Measurements from ENCODE around the gene KATNAL1.

KATNAL1 gene

GRCh38 chr13:30307194-30307970 is at the start of gene KATNAL1:
Gene KATNAL1 (minus strand): TSS chr13:30307551. CDS start chr13:30283777, 23,774 bp downstream.
- peak within 1 kb of the TSS in 20 of 21 experiments; percentile 78 to 96 (median 89) for H3K27ac ChIP-seq
- peak within 1 kb of the TSS; percentile 84 to 100 (median 99) for H3K4me3 ChIP-seq

GRCh38 chr13:30355839-30356238 is 48.5 kb upstream of the KATNAL1 start:
- no peak overlapping the region for H3K4me3 ChIP-seq
- no peak overlapping the region for H3K27ac ChIP-seq

- H3K27ac ChIP-seq, result peak overlapping the region in 1 of 21 experiments; percentile 10
- no peak overlapping the region for H3K4me3 ChIP-seq
Measured at GRCh38 chr13:30355384-30355699, 48.0 kb upstream of the KATNAL1 start.

GRCh38 chr13:30354493-30355383 is 47.4 kb upstream of the KATNAL1 start:
- Histone ChIP-seq H3K27ac (peak overlapping the region in 1 of 21 experiments; percentile 10), H3K4me3 (no peak overlapping the region)

- H3K27ac ChIP-seq, result no peak overlapping the region
- no peak overlapping the region for H3K4me3 ChIP-seq
Measured at GRCh38 chr13:30353471-30354215, 46.3 kb upstream of the KATNAL1 start.

DNA sequence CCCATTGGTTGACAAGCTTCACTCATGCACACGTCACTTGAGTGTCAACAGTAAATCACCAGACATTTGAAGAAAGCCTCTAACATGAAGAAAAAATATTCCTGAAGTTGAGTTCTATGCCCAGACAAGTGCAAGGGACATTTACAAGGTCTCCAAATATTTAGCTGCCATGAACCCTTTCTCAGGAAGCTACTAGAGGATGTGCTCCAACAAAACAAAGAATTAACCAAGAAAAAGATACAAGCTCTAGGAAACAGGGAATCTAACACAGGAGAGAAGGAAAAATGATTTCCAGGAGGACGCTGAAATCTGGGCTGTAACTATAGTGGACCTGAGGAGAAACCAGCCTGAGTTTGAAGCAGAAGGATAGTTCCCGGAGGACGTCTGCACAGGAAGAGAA is 45.7 kb upstream of the KATNAL1 start:
- Histone ChIP-seq H3K4me3 (no peak overlapping the region), H3K27ac (no peak overlapping the region)

DNA sequence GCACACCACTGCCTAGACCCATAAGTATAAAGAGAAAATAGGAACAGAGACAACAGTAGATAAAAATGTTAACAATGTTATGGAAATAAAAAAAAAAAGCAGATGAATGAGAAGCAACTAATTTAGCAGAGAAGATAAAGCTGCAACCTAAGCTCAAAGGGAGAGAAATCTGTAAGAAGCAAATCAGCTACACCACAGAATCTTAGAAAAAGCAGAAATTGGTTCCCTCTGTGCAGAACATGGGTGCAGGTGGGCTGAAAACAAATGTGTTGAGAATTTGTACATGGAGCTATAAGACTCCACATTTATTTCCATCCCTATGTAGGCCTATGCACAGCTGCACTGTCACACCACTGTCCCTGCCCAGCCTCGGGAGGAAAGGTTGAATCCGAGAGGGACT is 44.8 kb upstream of the KATNAL1 start:
- no peak overlapping the region for H3K27ac ChIP-seq
- no peak overlapping the region for H3K4me3 ChIP-seq

- Histone ChIP-seq H3K27ac (no peak overlapping the region), H3K4me3 (no peak overlapping the region)
Measured at GRCh38 chr13:30346789-30347167, 39.4 kb upstream of the KATNAL1 start.

DNA sequence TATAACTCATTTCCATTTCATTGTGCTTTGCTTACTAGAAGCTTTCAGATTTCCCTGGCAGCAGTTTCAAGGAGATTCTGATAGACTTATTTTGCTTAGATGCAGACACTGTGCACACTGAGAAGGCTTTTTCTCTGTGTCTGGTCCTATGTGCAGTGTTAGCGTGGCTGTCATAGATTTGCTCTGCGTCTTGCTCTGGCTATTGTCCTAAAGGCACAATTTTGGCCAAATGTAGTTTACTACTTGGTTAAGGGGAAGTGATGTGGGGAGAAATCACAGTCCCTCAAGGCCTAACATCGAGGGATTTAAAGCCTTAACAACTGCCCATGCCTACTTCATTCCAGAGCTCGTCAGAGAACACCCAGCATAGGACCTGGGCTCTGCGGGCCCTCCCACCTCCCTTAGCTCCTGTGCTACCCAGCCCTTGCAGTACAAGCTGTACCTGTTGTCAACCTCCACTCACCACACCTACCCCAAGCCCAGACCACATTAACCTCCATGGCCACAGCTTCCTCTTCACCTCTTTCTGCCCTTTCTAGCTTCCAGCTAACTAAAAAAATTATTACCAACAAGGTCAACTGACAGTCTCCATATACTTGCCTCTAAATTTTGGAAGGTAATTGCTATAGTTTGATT is 38.9 kb upstream of the KATNAL1 start:
- no peak overlapping the region for H3K27ac ChIP-seq
- H3K4me3 ChIP-seq, result no peak overlapping the region

GRCh38 chr13:30345426-30346100 is 38.2 kb upstream of the KATNAL1 start:
- Histone ChIP-seq H3K4me3 (no peak overlapping the region), H3K27ac (no peak overlapping the region)

DNA sequence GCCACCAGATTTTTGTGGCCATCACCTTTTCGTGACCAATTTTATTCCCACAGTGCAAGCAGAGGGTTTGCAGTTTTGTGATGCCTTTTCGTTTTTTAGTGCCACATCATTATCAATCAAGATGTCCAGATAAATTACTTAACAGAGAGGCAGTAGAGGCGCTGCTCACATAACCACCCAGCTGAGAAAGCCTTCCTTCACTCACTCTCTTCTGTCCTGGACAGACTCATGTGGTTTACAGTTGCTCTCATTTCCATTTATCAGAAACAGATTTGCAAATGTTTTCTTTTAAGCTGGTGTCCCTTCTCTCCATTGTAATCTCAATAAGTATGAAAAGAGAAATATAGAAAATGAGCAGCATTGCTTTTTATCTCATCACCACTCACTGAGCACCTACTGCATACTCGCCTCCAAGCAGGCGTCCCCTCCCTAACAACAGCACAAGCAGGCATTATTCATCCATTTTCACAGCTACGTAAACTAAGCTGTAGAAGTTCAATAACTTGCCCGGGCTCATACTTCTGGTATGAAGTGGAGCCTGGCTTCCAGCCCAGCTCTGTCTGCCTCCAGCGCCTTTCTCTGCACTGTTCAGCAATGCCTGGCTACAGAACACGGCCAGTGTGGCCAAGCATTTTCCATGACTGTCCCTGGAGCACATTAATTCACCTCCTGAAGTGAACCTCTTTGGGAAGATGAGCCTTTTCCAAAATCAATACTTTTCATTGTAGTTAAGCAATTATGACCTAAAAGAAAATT is 34.6 kb upstream of the KATNAL1 start:
- Histone ChIP-seq H3K4me3 (no peak overlapping the region), H3K27ac (peak overlapping the region in 18 of 21 experiments; percentile 17 to 82 (median 48))

DNA sequence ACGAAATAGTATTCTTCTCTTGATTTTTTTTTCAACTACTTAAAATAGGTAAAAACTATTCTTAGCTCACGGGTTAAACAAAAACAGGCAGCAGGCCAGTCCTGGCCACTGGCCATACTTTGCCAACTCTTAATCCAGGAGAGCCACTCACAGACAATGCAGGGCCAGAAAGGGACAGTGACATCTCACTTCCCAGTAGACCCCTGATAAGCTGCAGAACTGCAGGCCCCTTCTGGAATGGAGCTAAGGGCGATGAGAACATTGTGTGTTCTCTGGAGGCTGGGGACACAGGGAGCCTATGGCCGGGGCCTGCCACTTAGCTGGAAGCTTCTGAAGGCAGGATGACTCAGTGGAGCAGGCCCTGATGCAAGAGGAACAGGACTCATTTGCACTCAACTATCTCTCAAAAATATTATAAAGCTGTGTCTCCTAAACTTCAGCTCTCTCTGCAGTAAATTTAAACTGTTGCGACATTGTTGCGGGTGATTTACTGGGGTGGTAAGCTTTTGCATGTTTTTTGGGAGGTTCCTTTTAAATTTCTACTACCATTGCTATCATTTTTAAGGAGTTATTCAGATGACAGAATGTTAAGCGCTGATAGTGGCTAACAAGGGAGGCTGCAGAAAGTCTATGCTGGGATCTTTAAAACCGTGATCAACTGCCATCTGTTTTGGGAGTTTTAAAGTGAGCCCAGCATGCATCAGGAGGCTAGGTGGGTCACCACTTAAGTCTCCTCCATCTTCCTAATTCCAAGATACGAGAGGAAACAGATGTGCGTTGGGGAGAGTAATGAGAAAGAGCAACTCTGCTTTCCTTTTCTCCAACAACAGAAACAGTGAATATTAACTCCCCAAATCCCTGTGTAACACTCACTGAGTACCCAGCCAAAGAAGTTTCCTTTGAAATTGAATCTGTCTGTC is 33.2 kb upstream of the KATNAL1 start:
- Histone ChIP-seq H3K4me3 (no peak overlapping the region), H3K27ac (peak overlapping the region in 19 of 21 experiments; percentile 4 to 82 (median 50))

- no peak overlapping the region for H3K4me3 ChIP-seq
- peak overlapping the region in 14 of 21 experiments; percentile 4 to 82 (median 60) for H3K27ac ChIP-seq
Measured at GRCh38 chr13:30339738-30340330, 32.5 kb upstream of the KATNAL1 start.

- Histone ChIP-seq H3K4me3 (no peak overlapping the region), H3K27ac (peak overlapping the region in 3 of 21 experiments; percentile 61 to 69 (median 66))
Measured at GRCh38 chr13:30338952-30339351, 31.6 kb upstream of the KATNAL1 start.

- H3K4me3 ChIP-seq, result no peak overlapping the region
- peak overlapping the region in 1 of 21 experiments; percentile 66 for H3K27ac ChIP-seq
Measured at GRCh38 chr13:30338331-30338851, 31.0 kb upstream of the KATNAL1 start.

DNA sequence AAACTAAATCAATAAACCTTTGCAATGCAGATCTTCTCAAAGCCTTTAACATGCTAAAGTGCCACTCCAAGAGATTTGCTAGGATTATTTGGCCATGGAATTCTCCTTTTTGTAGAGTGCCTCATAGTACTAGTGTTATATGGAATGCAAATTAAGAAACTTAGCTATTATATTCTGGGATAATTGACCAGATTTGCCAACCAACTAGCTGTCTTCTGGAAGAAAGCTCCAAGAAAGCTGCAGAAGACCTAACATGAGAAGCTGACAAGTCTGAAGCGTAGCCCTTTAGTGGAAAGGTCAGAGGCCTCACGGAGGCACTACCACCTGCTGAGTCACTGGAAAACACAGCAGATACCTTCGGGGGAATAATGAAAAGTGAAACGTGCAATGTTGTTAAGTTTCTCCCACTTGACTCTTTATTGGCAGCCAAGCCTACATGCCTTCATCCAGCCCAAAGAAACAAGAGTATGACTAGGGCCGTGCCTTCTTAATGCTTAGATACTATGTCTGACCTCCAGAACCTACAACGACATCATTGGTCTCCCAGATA is 29.8 kb upstream of the KATNAL1 start:
- H3K27ac ChIP-seq, result no peak overlapping the region
- no peak overlapping the region for H3K4me3 ChIP-seq
